CD4-positive, alpha-beta T cell treated with Interleukin-6 at 100 ng/mL for 8 hours (primary cell): ENCODE results near the gene SH3PXD2A.

ENCODE experiments used
- DNase-seq: peaks from one replicate; pipeline ENCODE4 v3.0.0-alpha.2; 2020; ENCODE audit warnings: mixed read lengths, low spot score

The SH3PXD2A gene

DNA sequence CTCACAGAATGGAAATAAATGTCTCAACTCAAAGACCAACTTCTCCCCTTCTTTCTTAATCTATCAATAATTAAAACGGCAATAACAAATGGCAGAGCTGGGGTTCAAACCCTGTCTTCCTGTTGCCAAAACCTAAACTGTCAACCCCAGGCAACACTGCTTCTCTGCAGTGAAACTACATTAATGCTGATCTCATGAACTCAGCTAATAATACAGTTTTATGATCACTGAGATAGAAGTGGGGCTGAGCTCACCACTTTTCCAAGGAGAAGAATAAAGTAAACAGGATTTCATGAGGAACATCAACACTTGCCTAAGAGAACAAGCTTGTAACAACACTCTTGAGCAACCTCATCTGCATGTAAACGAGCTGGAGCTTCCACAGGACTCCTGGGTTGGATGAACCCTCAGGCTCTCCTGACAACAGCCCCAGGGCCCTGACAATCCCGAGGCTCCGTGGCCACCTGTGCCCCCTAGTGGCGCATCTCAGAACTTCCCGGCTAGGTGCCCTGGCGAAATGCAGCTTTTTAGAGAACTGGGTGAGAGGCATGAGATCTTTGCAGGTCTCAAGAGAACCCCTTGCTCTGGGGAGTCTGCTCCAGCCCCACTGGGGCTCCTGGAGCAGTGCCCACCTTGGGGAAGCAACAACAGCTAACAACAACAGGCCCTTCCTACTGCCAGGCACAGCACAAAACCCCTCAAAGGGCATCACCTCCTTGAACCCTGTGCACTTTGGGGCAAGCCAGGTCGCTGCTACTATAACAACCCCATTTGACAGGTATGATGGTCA is 169.3 kb downstream of the SH3PXD2A start:
- DNase-seq, result peak; percentile 71

DNA sequence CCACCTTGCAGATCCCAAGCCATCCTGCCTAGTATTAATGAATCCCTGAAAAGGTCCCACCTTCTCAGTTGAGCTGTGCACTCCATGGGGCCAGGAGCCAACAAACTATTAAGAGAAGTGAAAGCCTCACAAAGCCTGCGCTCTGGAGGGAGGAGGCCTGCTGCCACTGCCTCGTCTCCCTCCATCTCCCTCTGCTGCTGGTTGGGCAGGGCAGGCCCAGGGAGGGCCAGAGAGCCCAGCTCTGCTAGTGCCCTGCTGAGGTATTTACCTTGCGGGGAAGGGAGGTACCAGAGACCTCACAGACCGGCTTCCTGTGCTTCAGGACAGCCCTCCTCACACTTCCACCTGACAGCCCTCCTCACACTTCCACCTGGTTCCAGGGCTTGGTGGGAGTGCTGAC is 171.5 kb downstream of the SH3PXD2A start:
- DNase-seq, result no peak

DNA sequence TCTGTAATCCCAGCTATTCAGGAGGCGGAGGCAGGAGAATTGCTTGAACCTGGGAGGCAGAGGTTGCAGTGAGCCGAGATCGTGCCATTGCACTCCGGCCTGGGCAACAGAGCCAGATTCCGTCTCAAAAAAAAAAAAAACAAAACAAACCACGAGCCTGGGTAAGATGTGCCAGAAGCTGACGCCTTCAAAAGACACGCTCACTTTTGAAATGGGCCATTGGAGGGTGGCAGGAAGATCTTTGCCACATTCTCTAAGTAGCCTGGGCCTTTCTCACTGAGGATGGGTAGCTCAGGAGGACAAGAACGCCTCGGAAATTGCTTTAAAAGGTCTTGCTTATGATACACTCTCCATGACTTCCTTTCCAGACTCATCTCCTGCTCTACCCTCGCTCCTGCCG is 172.7 kb downstream of the SH3PXD2A start:
- DNase-seq, result no peak

- no peak for DNase-seq
These were observed 173.6 kb downstream of the SH3PXD2A start for GRCh38 chr10:103681617-103682399.

- DNase-seq, result no peak
These were observed 174.5 kb downstream of the SH3PXD2A start for GRCh38 chr10:103680869-103681236.

- DNase-seq, result no peak
These were observed 176.1 kb downstream of the SH3PXD2A start for GRCh38 chr10:103679096-103679790.

DNA sequence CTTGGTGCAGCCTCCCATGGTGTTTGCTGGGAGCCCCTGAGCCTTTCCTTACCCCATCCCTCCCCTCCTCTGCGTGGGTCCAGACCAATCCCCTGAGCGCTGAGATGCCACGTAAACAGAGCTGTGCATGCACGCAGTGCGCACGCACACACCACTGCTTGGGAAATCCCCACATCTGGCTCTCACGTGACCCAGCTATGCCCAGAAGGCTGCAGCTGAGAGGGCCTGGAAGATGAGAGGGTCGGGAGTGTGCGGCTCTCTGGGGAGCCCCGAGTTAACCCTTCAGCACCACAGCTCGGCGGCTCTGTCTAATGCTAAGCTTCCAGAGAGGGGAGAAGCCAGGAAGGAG is 177.2 kb downstream of the SH3PXD2A start:
- DNase-seq, result peak; percentile 92

GRCh38 chr10:103677486-103678177 is 177.7 kb downstream of the SH3PXD2A start:
- DNase-seq, result no peak

DNA sequence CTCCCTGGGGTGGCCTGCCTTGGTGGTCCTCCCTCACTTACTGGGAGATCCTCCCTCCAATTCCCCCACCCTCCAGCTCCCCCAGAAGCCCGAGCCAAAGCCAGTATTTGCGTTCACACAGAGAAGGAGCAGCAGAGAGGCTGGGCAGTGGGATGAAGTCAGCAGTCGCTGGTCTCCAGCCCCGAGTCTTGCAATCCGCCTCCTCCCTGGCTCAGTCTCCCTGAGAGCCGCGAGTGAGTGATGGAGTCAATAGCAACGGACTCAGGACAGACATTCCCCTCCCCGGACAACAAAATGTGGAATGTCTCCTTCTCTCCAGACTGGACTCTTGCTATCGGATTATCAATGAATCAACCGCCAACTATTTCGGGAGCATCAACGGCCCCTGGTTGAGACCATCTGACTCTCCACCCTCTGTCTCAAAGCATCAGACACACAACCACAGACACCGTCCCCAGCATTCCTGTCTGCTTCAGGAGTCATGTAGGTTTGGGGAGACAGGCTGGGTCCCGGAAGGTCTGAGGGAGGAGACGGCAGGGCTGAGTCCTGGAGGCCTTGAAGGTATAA is 178.4 kb downstream of the SH3PXD2A start:
- no peak for DNase-seq

- DNase-seq, result no peak
These were observed 179.2 kb downstream of the SH3PXD2A start for GRCh38 chr10:103676058-103676785.

GRCh38 chr10:103673606-103674005 is 181.8 kb downstream of the SH3PXD2A start:
- DNase-seq, result no peak

GRCh38 chr10:103672345-103672744 is 183.0 kb downstream of the SH3PXD2A start:
- no peak for DNase-seq

- DNase-seq, result no peak
These were observed 184.1 kb downstream of the SH3PXD2A start for GRCh38 chr10:103671126-103671895.

DNA sequence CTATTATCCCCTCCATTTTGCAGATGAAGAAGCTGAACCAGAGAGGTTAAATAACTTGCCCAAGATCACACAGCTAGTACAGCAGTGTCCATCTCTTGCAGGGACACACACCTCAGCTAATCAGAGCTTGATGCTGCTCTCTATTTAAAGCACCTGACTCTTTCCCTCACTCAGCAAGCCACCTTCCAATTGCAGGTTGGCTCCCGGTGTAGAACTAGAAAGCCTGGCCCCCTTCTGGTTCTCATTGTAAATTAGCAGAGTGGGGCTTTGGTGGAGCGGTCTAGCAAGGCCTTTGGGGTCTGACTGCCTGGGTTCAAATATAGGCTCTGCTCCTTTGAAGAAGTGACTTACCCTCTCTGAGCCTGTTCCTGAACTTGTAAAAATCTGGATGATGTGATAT is 185.4 kb downstream of the SH3PXD2A start:
- no peak for DNase-seq

DNA sequence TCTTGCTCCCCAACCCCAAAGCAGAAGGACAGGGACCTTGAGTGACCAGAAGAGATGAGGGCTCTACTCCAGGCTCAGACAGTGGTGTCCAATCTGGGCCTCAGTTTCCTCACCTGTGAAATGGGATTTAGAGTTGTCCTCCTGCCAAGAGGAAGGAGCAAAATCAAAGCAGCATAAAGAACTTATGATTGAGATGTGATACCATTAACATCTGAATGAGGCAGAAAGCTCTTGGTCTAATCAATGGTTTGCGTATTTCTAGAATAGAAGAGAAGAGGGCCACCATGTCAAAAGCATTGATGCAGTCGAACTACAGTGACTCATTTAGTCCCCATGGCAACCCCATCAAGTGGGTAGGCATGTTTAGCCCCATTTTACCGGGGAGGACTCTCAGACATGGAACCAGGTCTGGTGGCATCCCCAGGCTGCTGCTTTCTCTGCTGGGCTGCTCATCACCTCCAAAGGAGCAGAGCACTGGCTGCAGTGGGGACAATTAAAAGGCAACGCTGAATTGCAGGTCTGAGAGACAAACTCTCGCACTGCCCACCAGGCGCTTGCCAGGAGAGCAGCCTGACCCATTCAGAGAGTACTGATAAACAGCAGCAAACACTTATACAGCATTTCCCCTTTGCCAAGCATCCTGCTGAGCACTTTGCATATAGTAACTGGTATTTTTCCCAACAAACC is 186.0 kb downstream of the SH3PXD2A start:
- no peak for DNase-seq

- no peak for DNase-seq
These were observed 186.8 kb downstream of the SH3PXD2A start for GRCh38 chr10:103668351-103669242.

- no peak for DNase-seq
These were observed 188.0 kb downstream of the SH3PXD2A start for GRCh38 chr10:103667356-103667755.

- no peak for DNase-seq
These were observed 188.6 kb downstream of the SH3PXD2A start for GRCh38 chr10:103666762-103667150.
